Kidney (tissue), 14 donors: ENCODE measurements around the gene PTCD3. TPM values are rescaled to one million over a fixed set of nuclear protein-coding genes. Genes with fewer than 3 reads are reported as not detected.
A peak's percentile ranks its signal among the peaks of the same experiment; 100 is the strongest.

Source experiments
- DNase-seq, 5 donors: peaks; one replicate each; pipeline ENCODE4 v3.0.0-alpha.2; 2013 to 2020
- FAIRE-seq: peaks from 2 replicates; lab custom pipeline; 2012; peaks lifted over from hg19 to GRCh38; lab: Jason Lieb, UNC
- H3K27ac ChIP-seq, 2 donors: one replicate each; pipeline ENCODE4 v1.7.0; 2013; ENCODE audit warnings: low read depth in 2 of 2, low read length in 2 of 2, inconsistent platforms in 1 of 2
- H3K27me3 ChIP-seq: one replicate; pipeline ENCODE4 v1.7.1; 2013; ENCODE audit warnings: low read length, inconsistent platforms; ENCODE audit not compliant: control insufficient read depth, insufficient read depth
- H3K36me3 ChIP-seq, 3 donors: one replicate each; pipeline versions ENCODE4 v1.7.0 to v1.7.1; 2013; ENCODE audit warnings: low read length in 3 of 3, control low read depth in 1 of 3, inconsistent platforms in 1 of 3; ENCODE audit not compliant: insufficient read depth in 3 of 3, control insufficient read depth in 2 of 3
- H3K4me1 ChIP-seq, 3 donors: one replicate each; pipeline versions ENCODE4 v1.7.0 to v1.7.1; 2013; ENCODE audit warnings: low read length in 3 of 3, inconsistent platforms in 1 of 3, low read depth in 1 of 3; ENCODE audit not compliant: control insufficient read depth in 2 of 3, insufficient read depth in 2 of 3
- H3K4me3 ChIP-seq, 3 donors: one replicate each; pipeline versions ENCODE4 v1.7.0 to v1.8.1; 2013; ENCODE audit warnings: low read length in 3 of 3, control low read depth in 1 of 3, inconsistent platforms in 1 of 3
- H3K9ac ChIP-seq, 3 donors: one replicate each; pipeline versions ENCODE4 v1.7.0 to v1.7.1; 2013; ENCODE audit warnings: low read length in 3 of 3, control low read depth in 1 of 3, inconsistent platforms in 1 of 3
- H3K9me3 ChIP-seq, 3 donors: one replicate each; pipeline versions ENCODE4 v1.7.0 to v1.7.1; 2013; ENCODE audit warnings: low read length in 3 of 3, control low read depth in 1 of 3, inconsistent platforms in 1 of 3; ENCODE audit not compliant: control insufficient read depth in 2 of 3, insufficient read depth in 1 of 3
- intact Hi-C: fragments of 100-400 bp; cut with DNase I; formaldehyde crosslinking; loops from one replicate; pipeline ENCODE4 v1.11.1; 2022
- polyA plus RNA-seq: library from polyadenylated mRNA; stranded (reverse); fragments of 350-450 nt; fragmentation: Illumina TruSeq; extraction: RNeasy Lipid Tissue Mini Kit (QIAGEN cat#74804); gene quantifications from one replicate; pipeline ENCODE4 v1.2.3, GENCODE V29; 2014; ENCODE audit warnings: low read depth, low replicate concordance; ENCODE audit not compliant: insufficient read depth
- total RNA-seq: library from RNA; stranded (reverse); fragmentation: NEBNext Ultra II Directional; extraction: Animal tissue kit (Norgen Biotek cat#: 25700); gene quantifications from one replicate; pipeline ENCODE4 v1.2.1, GENCODE V29; 2021
- TF ChIP-seq, protein P1 (sequence below): IDR thresholded peaks from 3 replicates; pipeline ENCODE4 v1.5.1; 2012; ENCODE audit warnings: mild to moderate bottlenecking, moderate library complexity, borderline replicate concordance; ENCODE audit not compliant: insufficient read depth; ENCODE audit errors: extremely low read depth
- donor health status: control.
- donor health status: control.
- donor health status: control.
- donor health status: control.
- donor health status: control.
- donor health status: DM: yes; HTN: yes; CAD: no.
- donor health status: Normal renal cell carcinoma (clear cell type).

Gene PTCD3
- total and polyA plus RNA-seq, 2 donors from 2014 or later, result 34.1 to 78.9 TPM

DNA sequence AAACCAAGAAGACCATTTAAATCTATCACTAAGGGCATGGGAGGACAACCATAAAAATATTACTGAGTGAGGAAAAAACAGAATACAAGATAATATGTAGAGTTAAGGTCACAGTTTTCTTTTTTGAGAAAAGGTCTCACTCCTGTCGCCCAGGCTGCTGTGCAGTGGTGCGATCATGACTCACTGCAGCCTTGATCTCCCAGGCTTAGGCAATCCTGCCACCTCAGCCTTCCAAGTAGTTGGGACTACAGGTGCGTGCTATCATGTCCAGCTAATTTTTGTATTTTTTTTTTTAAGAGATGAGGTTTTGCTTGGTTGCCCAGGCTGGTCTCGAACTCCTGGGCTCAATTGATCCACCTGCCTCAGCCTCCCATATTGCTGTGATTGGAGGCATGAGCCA lies 24.3 kb upstream of the PTCD3 start:
- TF ChIP-seq, protein P1, sequence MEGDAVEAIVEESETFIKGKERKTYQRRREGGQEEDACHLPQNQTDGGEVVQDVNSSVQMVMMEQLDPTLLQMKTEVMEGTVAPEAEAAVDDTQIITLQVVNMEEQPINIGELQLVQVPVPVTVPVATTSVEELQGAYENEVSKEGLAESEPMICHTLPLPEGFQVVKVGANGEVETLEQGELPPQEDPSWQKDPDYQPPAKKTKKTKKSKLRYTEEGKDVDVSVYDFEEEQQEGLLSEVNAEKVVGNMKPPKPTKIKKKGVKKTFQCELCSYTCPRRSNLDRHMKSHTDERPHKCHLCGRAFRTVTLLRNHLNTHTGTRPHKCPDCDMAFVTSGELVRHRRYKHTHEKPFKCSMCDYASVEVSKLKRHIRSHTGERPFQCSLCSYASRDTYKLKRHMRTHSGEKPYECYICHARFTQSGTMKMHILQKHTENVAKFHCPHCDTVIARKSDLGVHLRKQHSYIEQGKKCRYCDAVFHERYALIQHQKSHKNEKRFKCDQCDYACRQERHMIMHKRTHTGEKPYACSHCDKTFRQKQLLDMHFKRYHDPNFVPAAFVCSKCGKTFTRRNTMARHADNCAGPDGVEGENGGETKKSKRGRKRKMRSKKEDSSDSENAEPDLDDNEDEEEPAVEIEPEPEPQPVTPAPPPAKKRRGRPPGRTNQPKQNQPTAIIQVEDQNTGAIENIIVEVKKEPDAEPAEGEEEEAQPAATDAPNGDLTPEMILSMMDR, result no peak
- H3K9ac ChIP-seq, result no peak overlapping the region
- peaks cover 2 to 30% (median 21%) of the 10 kb centered on the region in 3 donors for H3K36me3 ChIP-seq
- H3K27ac ChIP-seq, result no peak overlapping the region
- no peaks in the 10 kb centered on the region for H3K9me3 ChIP-seq
- intact Hi-C loops, result no loop called here
- H3K27me3 ChIP-seq, result no peaks in the 10 kb centered on the region
- H3K4me3 ChIP-seq, result no peak overlapping the region
- DNase-seq, result no peak
- H3K4me1 ChIP-seq, result peaks cover 0 to 7% (median 7%) of the 10 kb centered on the region in 3 donors
- no peak for FAIRE-seq

DNA sequence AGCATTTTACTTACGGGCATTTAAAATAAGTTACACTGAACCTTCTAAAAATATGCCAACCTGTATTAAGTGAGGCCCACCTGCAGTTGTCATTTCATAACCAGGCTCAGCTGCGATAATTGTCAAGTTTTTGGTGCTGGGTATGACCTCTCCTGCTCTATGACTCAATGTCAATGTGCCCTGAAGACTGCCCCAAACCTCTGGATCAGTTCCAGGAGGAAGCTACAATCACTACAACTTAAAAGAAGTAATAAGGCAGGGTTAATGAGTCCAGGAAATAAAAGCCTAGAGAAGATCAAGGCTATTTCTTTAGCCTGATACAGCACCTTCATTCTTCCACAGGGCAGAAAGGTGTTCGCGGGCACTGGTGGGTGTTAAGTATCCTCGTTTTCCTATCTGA lies 23.3 kb upstream of the PTCD3 start:
- DNase-seq (no peak), FAIRE-seq (no peak)
- Histone ChIP-seq H3K9ac (no peak overlapping the region), H3K4me1 (peaks cover 0 to 7% (median 7%) of the 10 kb centered on the region in 3 donors), H3K4me3 (no peak overlapping the region), H3K36me3 (peaks cover 0 to 29% (median 13%) of the 10 kb centered on the region in 3 donors), H3K27me3 (no peaks in the 10 kb centered on the region), H3K9me3 (no peaks in the 10 kb centered on the region), H3K27ac (no peak overlapping the region)
- intact Hi-C loops, result no loop called here
- TF ChIP-seq, protein P1, result no peak

DNA sequence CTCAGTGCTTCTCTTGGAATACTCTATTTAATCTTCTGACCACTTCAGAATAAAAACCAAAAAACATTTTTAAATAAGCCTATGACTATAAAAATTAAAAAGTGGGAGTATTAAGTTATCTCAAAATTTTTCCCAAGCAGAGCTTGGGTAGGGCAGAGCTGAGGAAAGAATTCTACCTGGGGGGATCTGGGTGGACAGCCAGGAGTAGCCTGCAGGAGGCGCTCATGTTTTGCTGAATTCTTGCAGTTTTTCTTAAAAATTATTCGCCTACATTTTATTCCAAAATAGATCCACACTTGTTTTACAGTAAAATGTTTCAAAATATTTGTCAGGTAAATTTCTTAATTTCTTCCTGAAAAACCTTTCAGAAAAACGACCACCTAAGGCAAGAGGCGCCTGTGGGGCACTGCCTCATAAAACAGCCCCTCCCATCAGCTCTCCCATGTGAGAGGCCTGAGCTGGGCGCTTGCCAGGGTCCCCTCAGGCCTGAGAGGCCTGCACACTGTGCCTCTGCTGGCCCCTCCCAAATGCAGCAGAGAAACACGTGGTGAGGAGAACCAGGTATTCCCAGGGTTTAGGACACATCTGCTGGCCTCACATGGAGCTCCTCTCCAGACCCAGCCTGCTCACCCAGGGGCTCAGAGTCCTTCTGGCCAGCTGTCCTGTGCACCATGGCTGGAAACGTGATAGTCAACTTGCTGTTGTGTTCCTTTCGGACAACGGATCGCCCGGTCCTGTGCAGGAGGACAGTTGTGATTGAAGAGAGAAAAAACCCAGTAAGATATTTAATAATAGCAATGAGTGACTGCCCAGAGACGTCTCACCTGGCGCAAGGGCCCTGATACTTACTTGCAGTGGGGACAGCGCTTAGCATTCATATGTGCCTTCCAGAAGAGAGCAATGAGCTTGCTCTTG lies 17.8 kb upstream of the PTCD3 start:
- H3K27ac ChIP-seq, result no peak overlapping the region
- TF ChIP-seq, protein P1, result peak; percentile 11
- H3K9ac ChIP-seq, result no peak overlapping the region
- no peak overlapping the region for H3K4me3 ChIP-seq
- intact Hi-C loops, result no loop called here
- H3K36me3 ChIP-seq, result peaks cover 0 to 44% (median 15%) of the 10 kb centered on the region in 3 donors
- H3K27me3 ChIP-seq, result no peaks in the 10 kb centered on the region
- DNase-seq (no peak), FAIRE-seq (no peak)
- no peaks in the 10 kb centered on the region for H3K9me3 ChIP-seq
- H3K4me1 ChIP-seq, result no peaks in the 10 kb centered on the region
